Fibroblast of skin of right biceps (primary cell): ENCODE measurements around the gene SORT1.

ENCODE experiments used
- DNase-seq: peaks from one replicate; pipeline ENCODE4 v3.0.0-alpha.2; 2013

The SORT1 gene

GRCh38 chr1:109272021-109272799 is 125.5 kb downstream of the SORT1 start:
- DNase-seq, result no peak

- DNase-seq, result no peak
Observed at GRCh38 chr1:109271458-109271857, 126.3 kb downstream of the SORT1 start.

- no peak for DNase-seq
Observed at GRCh38 chr1:109270623-109271317, 126.9 kb downstream of the SORT1 start.

DNA sequence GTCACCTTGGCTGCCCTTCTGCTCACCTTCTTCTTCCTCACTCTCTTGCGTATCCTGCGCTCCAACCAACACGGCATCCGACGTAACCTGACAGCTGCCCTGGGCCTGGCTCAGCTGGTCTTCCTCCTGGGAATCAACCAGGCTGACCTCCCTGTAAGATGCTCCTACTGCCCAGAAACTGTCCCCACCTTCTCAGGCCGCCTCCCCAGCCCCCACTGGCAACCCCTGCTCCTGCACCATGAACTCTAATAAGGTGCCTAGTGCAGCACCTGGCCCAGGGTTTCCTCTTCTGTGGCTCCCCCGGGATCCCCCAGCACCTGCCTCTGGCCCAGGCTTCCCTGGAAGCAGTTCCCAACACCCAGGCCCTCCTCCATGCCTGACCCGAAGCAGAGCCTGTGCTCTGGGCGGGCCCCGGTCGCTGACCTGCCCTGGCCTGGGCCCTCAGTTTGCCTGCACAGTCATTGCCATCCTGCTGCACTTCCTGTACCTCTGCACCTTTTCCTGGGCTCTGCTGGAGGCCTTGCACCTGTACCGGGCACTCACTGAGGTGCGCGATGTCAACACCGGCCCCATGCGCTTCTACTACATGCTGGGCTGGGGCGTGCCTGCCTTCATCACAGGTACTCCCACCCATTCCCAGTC is 127.6 kb downstream of the SORT1 start:
- DNase-seq, result no peak

DNA sequence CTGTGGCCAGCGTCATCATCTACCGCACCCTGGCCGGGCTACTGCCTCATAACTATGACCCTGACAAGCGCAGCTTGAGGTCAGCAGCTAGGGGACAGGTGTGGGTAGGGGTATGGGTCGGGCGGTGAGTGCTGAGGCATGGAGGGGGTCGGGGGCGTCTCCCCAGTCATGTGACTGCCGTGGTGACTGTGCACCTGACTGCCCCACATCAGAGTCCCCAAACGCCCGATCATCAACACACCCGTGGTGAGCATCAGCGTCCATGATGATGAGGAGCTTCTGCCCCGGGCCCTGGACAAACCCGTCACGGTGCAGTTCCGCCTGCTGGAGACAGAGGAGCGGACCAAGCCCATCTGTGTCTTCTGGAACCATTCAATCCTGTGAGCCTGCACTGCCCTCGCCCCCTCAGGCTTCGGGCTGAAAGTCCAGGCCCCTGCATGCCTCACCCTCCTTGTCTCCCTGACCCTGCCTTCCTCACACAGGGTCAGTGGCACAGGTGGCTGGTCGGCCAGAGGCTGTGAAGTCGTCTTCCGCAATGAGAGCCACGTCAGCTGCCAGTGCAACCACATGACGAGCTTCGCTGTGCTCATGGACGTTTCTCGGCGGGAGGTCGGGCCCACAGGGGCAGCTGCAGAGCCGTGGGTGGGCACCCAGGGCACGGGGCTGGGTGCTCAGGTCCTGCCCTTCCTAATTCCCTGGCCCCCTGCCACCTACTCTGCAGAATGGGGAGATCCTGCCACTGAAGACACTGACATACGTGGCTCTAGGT is 128.3 kb downstream of the SORT1 start:
- no peak for DNase-seq

DNA sequence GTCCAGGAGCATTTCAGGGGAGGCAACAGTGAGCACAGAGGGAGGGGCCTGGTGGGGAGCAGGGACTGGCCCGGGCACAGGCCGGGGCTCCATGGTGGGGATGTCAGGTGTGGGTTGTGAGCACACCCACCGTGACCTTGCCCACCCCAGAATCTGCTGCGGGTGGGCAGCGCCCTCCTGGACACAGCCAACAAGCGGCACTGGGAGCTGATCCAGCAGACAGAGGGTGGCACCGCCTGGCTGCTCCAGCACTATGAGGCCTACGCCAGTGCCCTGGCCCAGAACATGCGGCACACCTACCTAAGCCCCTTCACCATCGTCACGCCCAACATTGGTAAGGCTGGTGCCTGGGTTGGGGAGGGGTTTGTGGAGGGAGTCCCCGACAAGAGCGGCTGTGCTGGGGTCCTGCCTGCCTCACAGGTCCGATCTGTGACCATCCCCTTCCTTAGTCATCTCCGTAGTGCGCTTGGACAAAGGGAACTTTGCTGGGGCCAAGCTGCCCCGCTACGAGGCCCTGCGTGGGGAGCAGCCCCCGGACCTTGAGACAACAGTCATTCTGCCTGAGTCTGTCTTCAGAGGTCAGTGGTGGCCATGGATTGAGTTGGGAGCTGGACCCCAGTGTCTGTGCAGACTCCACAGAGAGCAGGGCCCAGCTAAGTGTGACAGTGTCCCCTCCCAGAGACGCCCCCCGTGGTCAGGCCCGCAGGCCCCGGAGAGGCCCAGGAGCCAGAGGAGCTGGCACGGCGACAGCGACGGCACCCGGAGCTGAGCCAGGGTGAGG is 129.1 kb downstream of the SORT1 start:
- DNase-seq, result no peak

- no peak for DNase-seq
Observed at GRCh38 chr1:109267743-109268300, 129.9 kb downstream of the SORT1 start.

GRCh38 chr1:109266965-109267364 is 130.8 kb downstream of the SORT1 start:
- DNase-seq, result peak; percentile 71

DNA sequence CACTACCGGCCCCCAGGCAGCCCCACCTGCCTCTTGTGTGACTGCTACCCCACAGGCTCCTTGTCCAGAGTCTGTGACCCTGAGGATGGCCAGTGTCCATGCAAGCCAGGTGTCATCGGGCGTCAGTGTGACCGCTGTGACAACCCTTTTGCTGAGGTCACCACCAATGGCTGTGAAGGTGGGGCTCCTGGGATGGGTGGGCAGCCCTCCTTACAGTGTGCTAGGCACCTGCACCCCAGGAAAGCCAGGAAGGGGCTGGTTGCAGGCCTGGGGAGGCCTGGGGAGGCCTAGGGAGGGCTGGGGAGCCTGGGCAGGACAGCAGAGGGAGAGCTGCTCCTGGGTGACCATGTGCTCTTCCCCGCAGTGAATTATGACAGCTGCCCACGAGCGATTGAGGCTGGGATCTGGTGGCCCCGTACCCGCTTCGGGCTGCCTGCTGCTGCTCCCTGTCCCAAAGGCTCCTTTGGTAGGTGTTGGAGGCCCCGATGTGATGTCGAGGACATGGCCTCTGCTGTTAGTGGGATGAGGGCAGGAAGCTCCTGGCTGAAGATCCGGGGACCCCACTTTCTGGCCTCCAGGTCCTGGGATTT is 131.9 kb downstream of the SORT1 start:
- no peak for DNase-seq

DNA sequence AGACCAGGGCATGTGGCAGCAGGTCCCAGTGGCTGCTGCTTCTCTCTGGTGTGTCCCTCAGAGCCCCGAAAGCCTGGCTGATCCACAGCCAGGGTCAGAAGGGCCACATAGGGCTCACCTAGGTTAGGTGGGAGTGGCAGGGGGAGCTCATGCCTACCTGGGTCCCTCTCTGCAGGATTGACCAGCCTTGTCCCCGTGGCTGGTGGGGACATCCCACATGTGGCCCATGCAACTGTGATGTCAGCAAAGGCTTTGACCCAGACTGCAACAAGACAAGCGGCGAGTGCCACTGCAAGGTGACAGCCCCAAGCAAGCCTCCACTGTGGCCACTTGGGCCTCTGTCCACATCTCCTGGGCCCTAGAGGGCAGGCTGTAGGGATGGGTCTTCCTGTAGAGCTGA is 132.7 kb downstream of the SORT1 start:
- no peak for DNase-seq

GRCh38 chr1:109264379-109264755 is 133.4 kb downstream of the SORT1 start:
- no peak for DNase-seq

GRCh38 chr1:109263597-109264378 is 133.9 kb downstream of the SORT1 start:
- peak; percentile 66 for DNase-seq

- no peak for DNase-seq
Observed at GRCh38 chr1:109263234-109263596, 134.5 kb downstream of the SORT1 start.

GRCh38 chr1:109262231-109263055 is 135.3 kb downstream of the SORT1 start:
- DNase-seq, result no peak

- DNase-seq, result no peak
Observed at GRCh38 chr1:109261578-109261977, 136.1 kb downstream of the SORT1 start.

DNA sequence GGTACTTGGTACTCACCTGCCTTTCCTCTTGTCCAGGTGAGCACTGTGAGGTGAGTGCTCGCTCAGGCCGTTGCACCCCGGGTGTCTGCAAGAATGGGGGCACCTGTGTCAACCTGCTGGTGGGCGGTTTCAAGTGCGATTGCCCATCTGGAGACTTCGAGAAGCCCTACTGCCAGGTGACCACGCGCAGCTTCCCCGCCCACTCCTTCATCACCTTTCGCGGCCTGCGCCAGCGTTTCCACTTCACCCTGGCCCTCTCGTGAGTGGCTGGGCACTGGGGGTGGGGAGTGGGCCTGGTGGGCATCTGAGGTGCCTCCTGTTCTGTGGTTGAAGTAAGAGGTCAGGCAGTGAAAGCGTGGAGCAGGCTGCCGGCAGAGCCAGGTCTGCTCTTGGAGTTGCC is 136.7 kb downstream of the SORT1 start:
- no peak for DNase-seq

DNA sequence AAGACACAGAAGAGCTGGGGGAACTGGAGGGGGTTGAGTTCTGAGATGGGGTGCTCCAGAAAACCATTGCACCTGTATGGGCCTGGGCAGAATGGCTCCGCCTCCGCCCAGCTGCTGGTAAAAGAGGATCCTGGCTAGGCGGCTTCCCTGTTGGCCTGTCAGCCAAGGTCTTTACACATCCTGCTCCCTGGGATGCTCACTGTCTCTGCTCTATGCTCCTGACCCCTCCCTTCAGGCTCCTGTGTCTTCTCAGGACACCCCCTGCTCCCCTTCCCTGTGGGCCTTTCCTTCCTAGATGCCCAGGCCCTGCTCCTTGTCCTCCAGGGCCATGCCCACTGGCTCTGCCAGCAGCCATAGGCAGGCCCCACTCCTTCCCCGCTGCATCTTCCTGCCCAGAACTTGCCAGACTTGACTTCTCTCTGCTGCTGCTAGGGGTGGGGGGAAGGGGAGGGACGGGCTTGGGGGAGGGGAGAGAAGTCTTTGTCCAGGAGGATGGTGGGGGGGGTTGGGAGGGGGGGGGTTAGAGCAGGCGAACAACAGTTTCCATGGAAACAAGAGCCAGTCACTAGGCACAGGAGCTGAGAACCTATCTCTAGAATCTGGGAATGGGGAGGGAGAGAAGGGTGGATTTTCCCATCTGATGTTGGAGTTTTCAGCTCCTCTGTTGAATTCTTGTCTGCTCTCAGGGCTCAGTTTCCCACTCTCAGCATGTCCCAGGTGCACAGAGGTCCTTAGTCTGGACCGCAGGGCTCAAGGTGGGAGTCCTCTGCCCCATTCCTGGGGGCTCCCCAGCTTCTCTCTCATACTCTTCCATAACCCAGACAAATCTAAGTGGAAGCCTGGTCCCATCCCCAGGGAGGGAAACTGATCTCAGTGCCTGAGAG is 137.8 kb downstream of the SORT1 start:
- no peak for DNase-seq
